Measurements from ENCODE around the gene RCL1.

Gene RCL1

DNA sequence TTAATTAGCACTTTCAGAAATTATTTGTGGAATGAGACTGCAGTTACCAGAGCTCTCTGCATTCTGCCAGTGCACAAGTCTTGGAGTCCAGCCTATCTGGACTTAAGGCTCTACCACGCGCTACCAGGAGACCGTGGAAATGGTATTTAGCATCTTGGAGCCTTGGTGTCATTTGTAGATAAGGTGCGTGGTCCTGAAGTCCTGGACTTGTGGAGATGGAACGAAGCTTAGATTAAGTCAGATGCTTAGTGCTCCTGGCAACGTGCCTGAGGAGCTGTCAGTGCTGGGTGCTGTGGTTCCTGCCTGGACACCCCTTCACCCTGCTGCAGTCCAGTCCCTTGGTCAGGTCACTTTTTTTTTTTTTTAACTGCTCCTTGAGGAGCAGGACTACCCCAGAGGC lies 59.7 kb downstream of the RCL1 start:
- H3K4me3 ChIP-seq (replicated peaks in 1 of 2; ENCODE audit: low read depth in 2 of 2, low read length in 2 of 2): no peak overlapping the region
- no peak for DNase-seq (ENCODE audit: low read depth in 2 of 2)
- TF ChIP-seq, protein P1, sequence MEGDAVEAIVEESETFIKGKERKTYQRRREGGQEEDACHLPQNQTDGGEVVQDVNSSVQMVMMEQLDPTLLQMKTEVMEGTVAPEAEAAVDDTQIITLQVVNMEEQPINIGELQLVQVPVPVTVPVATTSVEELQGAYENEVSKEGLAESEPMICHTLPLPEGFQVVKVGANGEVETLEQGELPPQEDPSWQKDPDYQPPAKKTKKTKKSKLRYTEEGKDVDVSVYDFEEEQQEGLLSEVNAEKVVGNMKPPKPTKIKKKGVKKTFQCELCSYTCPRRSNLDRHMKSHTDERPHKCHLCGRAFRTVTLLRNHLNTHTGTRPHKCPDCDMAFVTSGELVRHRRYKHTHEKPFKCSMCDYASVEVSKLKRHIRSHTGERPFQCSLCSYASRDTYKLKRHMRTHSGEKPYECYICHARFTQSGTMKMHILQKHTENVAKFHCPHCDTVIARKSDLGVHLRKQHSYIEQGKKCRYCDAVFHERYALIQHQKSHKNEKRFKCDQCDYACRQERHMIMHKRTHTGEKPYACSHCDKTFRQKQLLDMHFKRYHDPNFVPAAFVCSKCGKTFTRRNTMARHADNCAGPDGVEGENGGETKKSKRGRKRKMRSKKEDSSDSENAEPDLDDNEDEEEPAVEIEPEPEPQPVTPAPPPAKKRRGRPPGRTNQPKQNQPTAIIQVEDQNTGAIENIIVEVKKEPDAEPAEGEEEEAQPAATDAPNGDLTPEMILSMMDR (IDR thresholded peaks at IDR 0.05; ENCODE audit: low read depth, low read length): no peak

DNA sequence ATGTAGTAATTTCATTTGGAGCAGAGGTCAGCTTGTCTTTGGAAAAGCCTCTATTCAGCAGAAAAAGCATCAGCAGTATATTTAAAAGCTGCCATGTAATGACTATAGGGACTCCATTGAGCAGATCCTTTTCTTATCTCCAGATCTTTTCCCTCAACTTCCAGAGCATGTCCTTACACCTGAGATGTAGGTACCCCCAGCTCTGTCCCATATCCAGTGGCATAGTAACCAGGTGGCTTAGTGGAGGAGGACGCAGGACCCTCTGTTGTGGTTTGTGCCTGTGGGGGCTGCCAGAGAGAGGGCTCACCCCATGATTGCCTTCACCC lies 61.5 kb downstream of the RCL1 start:
- DNase-seq (ENCODE audit: low read depth in 2 of 2): no peak
- no peak overlapping the region for H3K4me3 ChIP-seq (replicated peaks in 1 of 2; ENCODE audit: low read depth in 2 of 2, low read length in 2 of 2)
- TF ChIP-seq, protein P1 (IDR thresholded peaks at IDR 0.05; ENCODE audit: low read depth, low read length): no peak

DNA sequence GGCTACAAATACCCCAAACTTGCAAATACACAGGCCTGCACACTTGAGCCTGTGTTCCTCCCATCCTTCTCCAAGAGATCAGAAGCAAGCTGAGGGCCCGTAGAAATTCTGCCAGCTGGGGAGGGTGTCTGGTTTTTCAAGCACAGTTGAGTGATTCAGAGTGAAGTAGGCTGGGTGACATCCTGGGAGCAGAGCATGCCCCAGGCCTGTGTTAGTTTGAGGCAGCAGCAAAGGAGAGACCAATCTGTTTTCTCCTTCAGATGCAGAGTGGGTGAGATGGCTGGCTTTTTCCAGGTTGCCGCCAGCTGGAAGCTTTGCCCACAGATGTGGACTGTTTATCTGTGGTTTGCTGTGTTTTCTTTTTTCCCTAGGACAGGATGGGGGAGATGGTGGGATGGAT lies 63.1 kb downstream of the RCL1 start:
- TF ChIP-seq, protein P1 (IDR thresholded peaks at IDR 0.05; ENCODE audit: low read depth, low read length): no peak
- no peak overlapping the region for H3K4me3 ChIP-seq (replicated peaks in 1 of 2; ENCODE audit: low read depth in 2 of 2, low read length in 2 of 2)
- peak; percentile 21 to 34 for DNase-seq (ENCODE audit: low read depth in 2 of 2)

DNA sequence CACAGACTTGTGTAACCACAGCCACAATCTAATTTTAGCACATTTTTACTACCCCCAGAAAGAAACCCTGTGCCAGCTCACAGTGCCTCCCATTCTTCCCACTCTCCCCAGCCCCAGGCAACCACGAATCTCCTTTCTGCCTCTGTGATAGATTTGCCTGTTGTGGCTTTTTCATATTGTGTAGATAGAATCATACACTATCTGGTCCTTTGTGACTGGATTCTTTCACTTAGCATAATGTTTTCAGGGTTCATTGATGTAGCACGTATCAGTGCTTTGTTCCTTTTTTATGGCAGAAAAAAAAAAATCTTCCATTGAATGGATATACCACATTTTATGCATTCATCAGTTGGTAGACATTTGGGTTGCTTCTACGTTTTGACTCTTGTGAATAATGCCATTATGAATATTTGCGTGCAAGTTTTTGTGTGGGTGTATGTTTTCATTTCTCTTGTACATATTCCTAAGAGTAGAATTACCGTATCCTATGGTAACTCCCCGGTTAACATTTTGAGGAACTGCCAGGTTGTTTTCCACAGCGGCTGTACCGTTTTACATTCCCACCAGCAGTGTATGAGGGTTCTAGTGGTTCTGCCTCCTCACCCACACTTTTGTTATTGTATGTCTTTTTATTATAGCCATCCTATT lies 64.5 kb downstream of the RCL1 start:
- TF ChIP-seq, protein P1 (IDR thresholded peaks at IDR 0.05; ENCODE audit: low read depth, low read length): no peak

DNA sequence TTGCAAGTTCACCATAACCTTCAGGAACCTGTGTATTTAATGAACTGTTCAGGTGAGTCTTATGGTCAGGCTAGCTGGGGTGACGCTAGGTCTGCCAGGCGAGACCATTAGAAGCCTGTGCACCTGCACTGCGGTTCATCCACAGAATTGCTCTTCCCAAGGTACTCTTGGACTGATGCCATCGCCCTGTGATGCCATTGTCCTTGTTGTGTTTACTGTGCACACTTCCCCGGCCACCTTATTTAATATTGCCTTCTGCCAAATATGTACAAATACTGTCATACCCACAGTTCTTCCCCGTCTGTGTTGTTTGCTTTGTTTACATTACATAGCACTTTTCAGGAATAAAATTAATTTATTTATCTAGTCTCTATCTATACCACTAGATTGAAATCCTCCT lies 66.3 kb downstream of the RCL1 start:
- no peak for DNase-seq (ENCODE audit: low read depth in 2 of 2)
- TF ChIP-seq, protein P1 (IDR thresholded peaks at IDR 0.05; ENCODE audit: low read depth, low read length): no peak
- H3K4me3 ChIP-seq (replicated peaks in 1 of 2; ENCODE audit: low read depth in 2 of 2, low read length in 2 of 2): no peak overlapping the region

More for the DNA sequence above, 64.5 kb downstream of the RCL1 start:
- DNase-seq (ENCODE audit: low read depth in 2 of 2): no peak
- H3K4me3 ChIP-seq (replicated peaks in 1 of 2; ENCODE audit: low read depth in 2 of 2, low read length in 2 of 2): no peak overlapping the region

DNA sequence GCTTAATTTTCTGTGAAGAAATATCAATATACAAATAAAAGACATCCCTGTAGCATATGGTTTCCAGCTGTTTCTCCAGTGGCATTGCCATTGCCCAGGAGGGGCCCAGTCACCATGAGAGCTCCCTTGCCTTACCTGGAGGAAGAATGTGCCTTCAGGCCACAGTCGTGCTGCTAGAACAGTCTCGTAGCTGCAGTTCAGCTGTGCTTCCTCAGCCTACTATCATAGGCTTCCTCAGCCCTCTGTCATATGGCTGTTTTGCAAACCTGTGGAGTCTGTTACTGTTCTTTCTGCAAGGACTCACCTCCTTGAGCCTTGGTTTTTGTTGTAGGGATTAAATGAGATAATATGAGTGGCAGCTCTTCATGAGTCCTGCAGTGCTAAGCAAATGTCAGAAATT lies 67.6 kb downstream of the RCL1 start:
- TF ChIP-seq, protein P1 (IDR thresholded peaks at IDR 0.05; ENCODE audit: low read depth, low read length): no peak
- DNase-seq (ENCODE audit: low read depth in 2 of 2): no peak
- no peak overlapping the region for H3K4me3 ChIP-seq (replicated peaks in 1 of 2; ENCODE audit: low read depth in 2 of 2, low read length in 2 of 2)

DNA sequence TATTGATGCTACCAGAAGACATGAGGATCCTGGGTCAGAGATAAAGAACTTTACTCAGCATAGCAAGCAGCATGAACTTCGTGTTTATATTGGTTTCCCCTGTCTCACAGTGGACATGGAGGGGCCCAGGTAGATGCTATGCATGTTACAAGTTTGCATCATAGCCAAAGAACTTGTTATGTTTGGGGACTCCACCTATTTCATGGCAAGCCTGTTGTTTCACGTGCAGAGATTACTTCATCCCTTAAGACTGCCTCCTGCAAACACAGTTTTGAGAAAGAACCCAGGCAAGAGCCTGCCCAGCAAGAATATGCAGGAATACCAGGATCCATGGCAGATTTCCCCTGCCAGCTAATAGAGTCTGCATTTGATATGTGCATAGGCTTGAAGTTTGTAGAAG lies 68.4 kb downstream of the RCL1 start:
- DNase-seq (ENCODE audit: low read depth in 2 of 2): no peak
- TF ChIP-seq, protein P1 (IDR thresholded peaks at IDR 0.05; ENCODE audit: low read depth, low read length): no peak
- no peak overlapping the region for H3K4me3 ChIP-seq (replicated peaks in 1 of 2; ENCODE audit: low read depth in 2 of 2, low read length in 2 of 2)
